Esophagus squamous epithelium (tissue), 4 donors: Measurements from ENCODE around the gene HSF2BP.

ENCODE experiments used
- CTCF ChIP-seq, 6 experiments: fragments of 450-650 bp in 4 of 6; fragments of 200-600 bp in 2 of 6; sonication (generic) in 2 of 6; IDR thresholded peaks; one replicate each; pipeline ENCODE4 v1.5.1; 2016 to 2019; ENCODE audit warnings: antibody characterized with exemption in 6 of 6, mild to moderate bottlenecking in 4 of 6, moderate library complexity in 4 of 6
- POLR2A ChIP-seq, 4 donors: fragments of 450-650 bp; IDR thresholded peaks; one replicate each; pipeline ENCODE4 v1.6.1; 2017; ENCODE audit warnings: antibody characterized with exemption in 4 of 4, mild to moderate bottlenecking in 4 of 4, moderate library complexity in 3 of 4

GRCh38 chr21:43603233-43603626 lies 56.1 kb downstream of the HSF2BP start:
- no peak for TF ChIP-seq CTCF (IDR thresholded peaks at IDR 0.05)
- no peak for TF ChIP-seq POLR2A (IDR thresholded peaks at IDR 0.05)
